ENCODE measurements around the gene AAK1. TPM values are rescaled to one million over a fixed set of nuclear protein-coding genes. Genes with fewer than 3 reads are reported as not detected.

Gene AAK1
- total RNA-seq, 1 experiment from 2014 or later = 30.6 TPM

DNA sequence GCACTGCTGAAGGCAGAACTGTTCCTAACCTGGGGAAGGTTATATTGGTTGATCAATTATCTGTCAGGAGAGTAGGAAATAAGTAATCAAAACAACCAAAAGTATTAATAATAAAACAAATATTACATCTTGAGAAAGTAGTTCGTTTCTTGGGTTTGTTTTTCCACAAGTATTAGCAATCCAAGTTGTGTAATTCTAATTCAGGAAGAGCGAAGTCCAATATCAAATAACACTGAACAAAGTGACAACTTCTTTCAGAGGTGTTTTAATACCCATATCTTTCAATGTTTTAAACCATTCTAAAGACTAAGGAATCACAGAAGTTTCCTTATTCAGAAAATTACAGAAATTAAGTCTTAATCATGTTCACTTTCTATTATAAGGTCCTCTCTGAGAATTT lies 171.7 kb downstream of the AAK1 start:
- no peak overlapping the region for H2BK5ac ChIP-seq (ENCODE audit: insufficient read length, low read length)
- H2BK15ac ChIP-seq (ENCODE audit: low read depth, low read length) = no peak overlapping the region
- H4K91ac ChIP-seq (ENCODE audit: insufficient read length, low read depth, low read length) = no peak overlapping the region
- no peaks in the 10 kb centered on the region for H3K9me3 ChIP-seq (ENCODE audit: control insufficient read depth, low read depth, low read length)
- Mint-ChIP-seq H3K36me3 (ENCODE audit: insufficient read depth in 1 of 3, low read depth in 3 of 3) (no peaks in the 10 kb centered on the region; a peak in 1 of 7 replicates), H3K4me1 (peaks cover 18 to 23% of the 10 kb centered on the region in 2 experiments), H3K9me3 (no peaks in the 10 kb centered on the region), H3K27me3 (ENCODE audit: low read depth) (no peaks in the 10 kb centered on the region), H3K27ac (no peak overlapping the region), H3K4me3 (no peak overlapping the region)
- no peak overlapping the region for H2AK5ac ChIP-seq (ENCODE audit: insufficient read length, low read length)
- no peaks in the 10 kb centered on the region for H3K79me2 ChIP-seq (ENCODE audit: insufficient read depth, low read length)
- no peaks in the 10 kb centered on the region for H4K20me1 ChIP-seq (ENCODE audit: control insufficient read depth, insufficient read depth, insufficient read length)
- WGBS (ENCODE audit: extremely low coverage, insufficient read length, low lambda C conversion rate) = no CpG with 5 or more reads among the region's 2 CpGs
- no peaks in the 10 kb centered on the region for H3K79me1 ChIP-seq (ENCODE audit: insufficient read depth, low read depth, low read length, poor library complexity, severe bottlenecking)
- H2AFZ ChIP-seq (ENCODE audit: low read length) = no peak overlapping the region
- H2BK20ac ChIP-seq (ENCODE audit: low read depth, low read length, poor library complexity, severe bottlenecking) = no peak overlapping the region
- H4K5ac ChIP-seq (ENCODE audit: insufficient read length, low read depth, low read length) = no peak overlapping the region
- H2BK12ac ChIP-seq (ENCODE audit: insufficient read length, low read depth, low read length) = no peak overlapping the region
- no peak overlapping the region for H3K23ac ChIP-seq (ENCODE audit: insufficient read length, low read depth, low read length)
- H3K56ac ChIP-seq (ENCODE audit: insufficient read length, low read depth, low read length) = no peak overlapping the region
- H3T11ph ChIP-seq (ENCODE audit: low read length) = no peak overlapping the region
- H3K23me2 ChIP-seq (ENCODE audit: insufficient read length, low read depth, low read length, poor library complexity, severe bottlenecking) = no peaks in the 10 kb centered on the region
- H2BK120ac ChIP-seq (ENCODE audit: low read depth, low read length, poor library complexity, severe bottlenecking) = no peak overlapping the region
- no peak overlapping the region for H3K14ac ChIP-seq (ENCODE audit: insufficient read depth, low read length)
- no peak overlapping the region for H3K18ac ChIP-seq (ENCODE audit: insufficient read length, low read depth, low read length)
- no peak for DNase-seq
- no peak overlapping the region for H4K8ac ChIP-seq (replicated peaks; ENCODE audit: insufficient read length, low read depth, low read length)
- no peaks in the 10 kb centered on the region for H3K4me1 ChIP-seq (ENCODE audit: insufficient read depth, low read length)
- H3K4me2 ChIP-seq (ENCODE audit: insufficient read depth, insufficient read length, low read length) = no peak overlapping the region
- no peak overlapping the region for H3K9ac ChIP-seq (ENCODE audit: extremely low read depth, insufficient read length, low read length)
- no peak overlapping the region for H3K4ac ChIP-seq (ENCODE audit: low read depth, low read length)
- TF ChIP-seq, protein P1, sequence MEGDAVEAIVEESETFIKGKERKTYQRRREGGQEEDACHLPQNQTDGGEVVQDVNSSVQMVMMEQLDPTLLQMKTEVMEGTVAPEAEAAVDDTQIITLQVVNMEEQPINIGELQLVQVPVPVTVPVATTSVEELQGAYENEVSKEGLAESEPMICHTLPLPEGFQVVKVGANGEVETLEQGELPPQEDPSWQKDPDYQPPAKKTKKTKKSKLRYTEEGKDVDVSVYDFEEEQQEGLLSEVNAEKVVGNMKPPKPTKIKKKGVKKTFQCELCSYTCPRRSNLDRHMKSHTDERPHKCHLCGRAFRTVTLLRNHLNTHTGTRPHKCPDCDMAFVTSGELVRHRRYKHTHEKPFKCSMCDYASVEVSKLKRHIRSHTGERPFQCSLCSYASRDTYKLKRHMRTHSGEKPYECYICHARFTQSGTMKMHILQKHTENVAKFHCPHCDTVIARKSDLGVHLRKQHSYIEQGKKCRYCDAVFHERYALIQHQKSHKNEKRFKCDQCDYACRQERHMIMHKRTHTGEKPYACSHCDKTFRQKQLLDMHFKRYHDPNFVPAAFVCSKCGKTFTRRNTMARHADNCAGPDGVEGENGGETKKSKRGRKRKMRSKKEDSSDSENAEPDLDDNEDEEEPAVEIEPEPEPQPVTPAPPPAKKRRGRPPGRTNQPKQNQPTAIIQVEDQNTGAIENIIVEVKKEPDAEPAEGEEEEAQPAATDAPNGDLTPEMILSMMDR (conservative IDR thresholded peaks at IDR 0.05) = no peak
- no peaks in the 10 kb centered on the region for H3K27me3 ChIP-seq (ENCODE audit: insufficient read depth, low read length)
- H3K27ac ChIP-seq (ENCODE audit: insufficient read length, low read depth, low read length) = no peak overlapping the region
